ENCODE measurements around the gene SORCS2. TPM values are rescaled to one million over a fixed set of nuclear protein-coding genes. Genes with fewer than 3 reads are reported as not detected.
"Not testable (repeated sequence)": the region's sequence is repeated elsewhere in the genome, so short reads cannot be mapped to it uniquely, and the experiment has no call there.

The SORCS2 gene
- total RNA-seq, 1 donor from 2014 or later: 6.9 TPM

GRCh38 chr4:7600247-7600646 is 407.9 kb downstream of the SORCS2 start:
- intact Hi-C loops (cut with DNase I): no loop called here
- no peak for DNase-seq (ENCODE audit: low spot score)

GRCh38 chr4:7602166-7602565 is 409.8 kb downstream of the SORCS2 start:
- intact Hi-C loops (cut with DNase I); DNase-seq (ENCODE audit: low spot score): not testable (repeated sequence)

- no peak for DNase-seq (ENCODE audit: low spot score)
- intact Hi-C loops (cut with DNase I): no loop called here
Observed at GRCh38 chr4:7607156-7607910, 415.0 kb downstream of the SORCS2 start.

- intact Hi-C loops (cut with DNase I): no loop called here
- no peak for DNase-seq (ENCODE audit: low spot score)
Observed at GRCh38 chr4:7608046-7608445, 415.7 kb downstream of the SORCS2 start.

GRCh38 chr4:7609316-7609715 is 417.0 kb downstream of the SORCS2 start:
- intact Hi-C loops (cut with DNase I): no loop called here
- no peak for DNase-seq (ENCODE audit: low spot score)

- no peak for DNase-seq (ENCODE audit: low spot score)
- intact Hi-C loops (cut with DNase I): no loop called here
Observed at GRCh38 chr4:7610022-7610670, 417.8 kb downstream of the SORCS2 start.

- no peak for DNase-seq (ENCODE audit: low spot score)
Observed at GRCh38 chr4:7610841-7611240, 418.5 kb downstream of the SORCS2 start.

GRCh38 chr4:7612311-7612897 is 420.1 kb downstream of the SORCS2 start:
- intact Hi-C loops (cut with DNase I): no loop called here
- DNase-seq (ENCODE audit: low spot score): no peak

More at GRCh38 chr4:7610841-7611240, 418.5 kb downstream of the SORCS2 start:
- intact Hi-C loops (cut with DNase I): no loop called here

- no peak for DNase-seq (ENCODE audit: low spot score)
- intact Hi-C loops (cut with DNase I): no loop called here
Observed at GRCh38 chr4:7614350-7614949, 422.1 kb downstream of the SORCS2 start.

GRCh38 chr4:7616193-7616592 is 423.9 kb downstream of the SORCS2 start:
- no peak for DNase-seq (ENCODE audit: low spot score)

GRCh38 chr4:7618361-7618760 is 426.0 kb downstream of the SORCS2 start:
- intact Hi-C loops (cut with DNase I): no loop called here
- no peak for DNase-seq (ENCODE audit: low spot score)

More at GRCh38 chr4:7616193-7616592, 423.9 kb downstream of the SORCS2 start:
- intact Hi-C loops (cut with DNase I): no loop called here

- no peak for DNase-seq (ENCODE audit: low spot score)
- intact Hi-C loops (cut with DNase I): no loop called here
Observed at GRCh38 chr4:7620086-7620813, 427.9 kb downstream of the SORCS2 start.

- no peak for DNase-seq (ENCODE audit: low spot score)
- intact Hi-C loops (cut with DNase I): no loop called here
Observed at GRCh38 chr4:7620814-7621176, 428.5 kb downstream of the SORCS2 start.

GRCh38 chr4:7621252-7622035 is 429.1 kb downstream of the SORCS2 start:
- intact Hi-C loops (cut with DNase I): no loop called here
- DNase-seq (ENCODE audit: low spot score): no peak

GRCh38 chr4:7622371-7622770 is 430.0 kb downstream of the SORCS2 start:
- no peak for DNase-seq (ENCODE audit: low spot score)
- intact Hi-C loops (cut with DNase I): no loop called here

- no peak for DNase-seq (ENCODE audit: low spot score)
Observed at GRCh38 chr4:7623468-7623867, 431.1 kb downstream of the SORCS2 start.

GRCh38 chr4:7624396-7624980 is 432.1 kb downstream of the SORCS2 start:
- intact Hi-C loops (cut with DNase I): no loop called here
- DNase-seq (ENCODE audit: low spot score): no peak

More at GRCh38 chr4:7623468-7623867, 431.1 kb downstream of the SORCS2 start:
- intact Hi-C loops (cut with DNase I): no loop called here

- intact Hi-C loops (cut with DNase I): no loop called here
- DNase-seq (ENCODE audit: low spot score): no peak
Observed at GRCh38 chr4:7625071-7625470, 432.7 kb downstream of the SORCS2 start.

GRCh38 chr4:7626531-7626930 is 434.2 kb downstream of the SORCS2 start:
- intact Hi-C loops (cut with DNase I): no loop called here
- DNase-seq (ENCODE audit: low spot score): no peak

All from cardiac septum (tissue), 1 donor.